VCaP (cell line): ENCODE data around the gene GABRQ.

ENCODE experiments used
- H3K27ac ChIP-seq: fragments of 450-650 bp; 2 replicates; pipeline ENCODE4 v1.5.1; 2017
- TF ChIP-seq, protein P1 (sequence below): fragments of 450-650 bp; conservative IDR thresholded peaks from 2 replicates; pipeline ENCODE4 v1.5.1; 2017; ENCODE audit warnings: mild to moderate bottlenecking, moderate library complexity

The GABRQ gene

DNA sequence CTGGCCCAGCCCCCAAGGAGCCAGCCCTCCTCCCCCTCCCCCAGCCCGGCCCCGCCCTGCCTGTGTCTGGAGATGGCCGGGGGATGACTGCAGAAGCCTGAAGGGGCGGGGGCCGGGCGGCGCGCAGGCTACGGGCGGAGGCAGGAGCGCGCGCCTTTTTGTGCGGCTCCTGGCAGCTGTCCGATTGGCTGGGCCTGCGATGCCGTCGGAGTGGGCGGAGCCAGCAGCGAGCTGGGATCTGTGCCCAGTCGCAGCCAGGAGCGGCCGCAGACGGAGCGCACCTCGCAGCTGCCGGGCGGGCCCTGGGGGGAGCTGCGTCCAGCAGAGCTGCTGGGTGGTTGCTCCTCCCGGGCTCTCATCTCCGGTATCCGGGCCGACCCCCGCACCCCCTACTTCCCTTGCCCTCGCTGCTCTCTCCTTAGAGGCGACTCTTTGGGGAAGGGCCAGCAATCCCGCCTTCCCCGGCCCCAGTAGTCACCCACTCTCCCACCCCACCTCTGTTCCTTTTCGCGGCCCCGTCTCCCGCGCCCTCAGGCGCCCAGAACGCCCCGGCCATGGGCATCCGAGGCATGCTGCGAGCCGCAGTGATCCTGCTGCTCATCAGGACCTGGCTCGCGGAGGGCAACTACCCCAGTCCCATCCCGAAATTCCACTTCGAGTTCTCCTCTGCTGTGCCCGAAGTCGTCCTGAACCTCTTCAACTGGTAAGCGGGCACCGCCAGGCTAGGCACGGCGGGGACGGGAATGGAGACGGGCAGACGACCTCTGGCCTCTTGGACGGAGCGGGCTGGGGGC lies at the start of gene GABRQ:
GABRQ (plus strand) TSS at position 247 of the 794 bp plus-strand sequence; CDS start at position 555, 308 bp downstream.
- TF ChIP-seq, protein P1, sequence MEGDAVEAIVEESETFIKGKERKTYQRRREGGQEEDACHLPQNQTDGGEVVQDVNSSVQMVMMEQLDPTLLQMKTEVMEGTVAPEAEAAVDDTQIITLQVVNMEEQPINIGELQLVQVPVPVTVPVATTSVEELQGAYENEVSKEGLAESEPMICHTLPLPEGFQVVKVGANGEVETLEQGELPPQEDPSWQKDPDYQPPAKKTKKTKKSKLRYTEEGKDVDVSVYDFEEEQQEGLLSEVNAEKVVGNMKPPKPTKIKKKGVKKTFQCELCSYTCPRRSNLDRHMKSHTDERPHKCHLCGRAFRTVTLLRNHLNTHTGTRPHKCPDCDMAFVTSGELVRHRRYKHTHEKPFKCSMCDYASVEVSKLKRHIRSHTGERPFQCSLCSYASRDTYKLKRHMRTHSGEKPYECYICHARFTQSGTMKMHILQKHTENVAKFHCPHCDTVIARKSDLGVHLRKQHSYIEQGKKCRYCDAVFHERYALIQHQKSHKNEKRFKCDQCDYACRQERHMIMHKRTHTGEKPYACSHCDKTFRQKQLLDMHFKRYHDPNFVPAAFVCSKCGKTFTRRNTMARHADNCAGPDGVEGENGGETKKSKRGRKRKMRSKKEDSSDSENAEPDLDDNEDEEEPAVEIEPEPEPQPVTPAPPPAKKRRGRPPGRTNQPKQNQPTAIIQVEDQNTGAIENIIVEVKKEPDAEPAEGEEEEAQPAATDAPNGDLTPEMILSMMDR: no peak
- no peak within 1 kb of the TSS for H3K27ac ChIP-seq

DNA sequence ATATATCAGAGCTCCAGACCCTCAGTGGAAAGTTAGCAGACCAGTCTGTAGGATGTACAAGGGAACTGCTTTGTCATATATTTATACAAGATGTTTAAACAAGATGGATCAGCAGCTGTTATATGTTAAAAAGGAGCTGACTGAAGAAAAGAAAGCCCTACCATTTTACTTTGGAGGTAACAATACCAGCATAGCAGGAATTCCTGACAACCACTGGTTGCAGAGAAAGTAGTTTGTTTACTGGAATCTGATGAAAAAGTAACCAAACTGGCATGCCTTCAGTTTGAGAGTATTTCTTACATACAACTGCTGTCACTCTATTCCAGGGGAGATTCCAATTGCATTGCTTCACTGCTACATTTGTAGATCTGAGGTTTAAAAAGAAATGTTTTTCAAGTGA lies 49.5 kb upstream of the GABRQ start:
- no peak overlapping the region for H3K27ac ChIP-seq
- TF ChIP-seq, protein P1: no peak

DNA sequence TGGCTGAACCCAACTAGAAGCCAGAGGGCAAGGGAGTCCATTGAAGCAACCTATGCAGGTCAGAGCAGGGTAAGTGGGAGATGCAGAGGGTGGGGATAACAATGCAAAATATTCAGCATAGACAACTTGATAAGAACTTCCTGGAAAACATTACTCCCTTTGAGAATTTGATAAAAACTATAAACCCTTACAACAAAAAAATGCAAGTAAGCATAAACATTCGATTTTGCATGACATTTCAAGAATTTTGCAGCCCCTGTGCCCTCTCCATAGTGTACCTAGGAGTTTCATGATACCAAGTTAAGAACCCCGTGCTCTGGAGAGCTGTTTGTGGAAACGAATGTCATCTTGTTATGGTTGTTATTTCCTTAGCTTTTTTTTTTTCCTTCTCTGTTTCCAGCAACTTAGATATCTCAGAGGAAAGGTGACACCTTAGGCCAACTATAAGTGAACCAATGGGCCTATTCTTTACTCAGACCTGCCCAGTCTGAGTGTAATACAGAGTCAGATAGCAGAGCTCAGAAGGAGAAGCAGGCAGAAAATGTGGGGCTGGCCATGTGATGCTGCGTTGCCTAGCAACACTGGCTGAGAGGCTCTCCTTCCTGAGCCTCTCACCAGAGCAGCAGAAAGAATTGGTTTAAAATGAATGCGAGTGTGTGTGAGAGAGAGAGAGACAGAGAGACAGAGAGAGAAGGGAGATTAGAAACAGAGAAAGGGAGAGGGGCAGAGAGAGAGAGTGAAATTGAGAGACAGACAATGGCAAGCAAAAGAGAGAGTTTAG lies 36.7 kb upstream of the GABRQ start:
- H3K27ac ChIP-seq: no peak overlapping the region
- TF ChIP-seq, protein P1: no peak

DNA sequence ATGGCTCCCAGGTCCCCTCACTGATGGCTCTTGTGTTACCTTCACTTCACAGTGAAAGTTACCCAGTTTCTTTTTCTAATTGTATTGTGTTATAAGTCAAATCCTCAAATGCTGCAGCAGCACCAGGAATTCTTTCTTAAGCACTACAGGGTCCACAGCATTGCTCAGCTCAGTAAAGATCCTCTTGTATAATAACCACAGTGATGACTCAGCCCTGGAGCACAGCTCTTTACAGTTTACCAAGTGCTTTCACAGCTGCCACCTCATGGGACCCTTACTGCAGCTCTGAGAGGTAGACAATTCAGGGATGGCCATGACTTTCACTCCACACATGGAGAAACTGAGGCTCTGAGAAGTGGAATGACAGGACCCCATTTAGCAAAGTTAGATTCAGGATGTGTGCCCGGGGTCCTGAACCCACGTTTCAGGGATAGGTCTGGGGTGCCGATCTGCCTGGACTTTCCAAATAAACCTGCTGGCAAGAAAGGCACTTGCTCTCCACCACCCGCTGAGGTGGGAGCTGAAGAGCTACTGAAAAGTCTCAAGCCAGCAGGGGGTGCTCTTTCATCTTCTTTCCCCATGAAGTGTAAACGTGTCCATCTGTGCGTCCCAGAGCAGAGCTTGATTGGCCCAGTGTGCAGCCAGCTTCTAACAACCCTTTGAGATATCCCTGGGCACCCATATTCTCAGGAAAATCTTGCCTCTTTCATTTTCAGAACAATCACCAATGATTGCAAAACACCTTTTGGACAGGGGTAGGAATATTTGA lies 35.7 kb upstream of the GABRQ start:
- no peak overlapping the region for H3K27ac ChIP-seq
- TF ChIP-seq, protein P1: no peak

DNA sequence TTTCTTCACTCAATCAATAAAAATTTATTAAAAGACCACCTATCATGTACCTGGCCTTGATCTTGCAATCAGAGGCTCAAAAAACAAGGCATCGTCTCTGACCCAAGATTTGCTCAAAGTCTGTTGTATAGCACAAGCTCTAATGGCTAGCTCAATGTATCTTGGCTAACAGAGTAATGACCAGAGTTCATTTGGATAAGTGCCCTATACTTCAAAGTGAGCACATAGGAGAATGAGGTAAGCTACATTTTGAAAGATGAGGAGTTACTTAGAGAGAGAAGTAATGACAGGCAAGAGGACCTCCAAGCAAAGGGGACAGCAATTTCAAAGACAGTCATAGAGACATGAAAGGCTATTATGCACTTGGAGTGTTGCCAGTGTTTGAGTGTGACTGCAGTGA lies 22.9 kb upstream of the GABRQ start:
- TF ChIP-seq, protein P1: no peak

DNA sequence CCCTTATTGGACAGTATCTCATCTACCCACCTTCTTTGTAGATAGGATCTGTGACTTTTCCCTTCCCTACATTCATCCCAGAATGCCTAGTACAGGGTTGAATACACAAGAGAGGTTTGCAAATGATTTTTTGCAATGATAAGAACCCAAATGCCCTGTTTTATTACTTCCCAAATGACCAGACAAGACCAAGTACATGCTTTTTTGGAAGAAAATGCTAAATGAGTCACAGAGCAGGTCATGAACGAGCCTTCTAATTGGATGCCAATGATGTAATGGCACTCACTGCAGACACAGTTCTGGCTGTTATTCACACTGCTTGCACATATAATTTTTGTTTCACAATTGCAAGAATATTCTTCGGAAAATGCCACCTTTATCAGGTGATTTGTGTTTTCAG lies 17.8 kb upstream of the GABRQ start:
- no peak overlapping the region for H3K27ac ChIP-seq
- TF ChIP-seq, protein P1: no peak

More for the DNA sequence above, 22.9 kb upstream of the GABRQ start:
- H3K27ac ChIP-seq: no peak overlapping the region
